ENCODE measurements around the gene BSN. TPM values are rescaled to one million over a fixed set of nuclear protein-coding genes. Genes with fewer than 3 reads are reported as not detected.

BSN gene
- total RNA-seq, 1 experiment from 2014 or later: 0.37 TPM

GRCh38 chr3:49671291-49672288, 117.3 kb downstream of the BSN start:
- H2AFZ ChIP-seq (ENCODE audit: low read length): no peak overlapping the region
- H3K27me3 ChIP-seq (ENCODE audit: low read length): no peaks in the 10 kb centered on the region
- DNase-seq: peak; percentile 92
- no peak overlapping the region for H3K27ac ChIP-seq (ENCODE audit: low read length)
- H3K4me2 ChIP-seq (ENCODE audit: low read depth, low read length, poor library complexity, severe bottlenecking): peak overlapping the region; percentile 29
- no peak overlapping the region for H3K4me3 ChIP-seq (ENCODE audit: low read length)
- H3K9me3 ChIP-seq (ENCODE audit: low read length): no peaks in the 10 kb centered on the region
- H3K9me2 ChIP-seq (replicated peaks; ENCODE audit: insufficient read depth, low read length): no peaks in the 10 kb centered on the region
- H3K9ac ChIP-seq (ENCODE audit: low read length): peak overlapping the region; percentile 16; the same call in 1 of the 2 replicates
- H4K20me1 ChIP-seq (ENCODE audit: insufficient read depth, low read depth, low read length): peaks cover 17% of the 10 kb centered on the region
- H3K79me2 ChIP-seq (ENCODE audit: low read length): peaks cover 27% of the 10 kb centered on the region
- H3K4me1 ChIP-seq (ENCODE audit: low read length): peaks cover 21% of the 10 kb centered on the region
- H3K36me3 ChIP-seq (ENCODE audit: insufficient read depth, low read length): peaks cover 9% of the 10 kb centered on the region; the same call in 1 of the 2 replicates

- DNase-seq: peak; percentile 64
- no peak overlapping the region for H2AFZ ChIP-seq (ENCODE audit: low read length)
These were observed 118.9 kb downstream of the BSN start for GRCh38 chr3:49673121-49673714.

GRCh38 chr3:49673715-49674496, 119.6 kb downstream of the BSN start, which contains the start of gene APEH:
Gene APEH, plus strand, starts transcription at chr3:49674351. Its CDS starts 51 bp downstream, at chr3:49674402.
- H3K4me2 ChIP-seq (ENCODE audit: low read depth, low read length, poor library complexity, severe bottlenecking): peak within 1 kb of the TSS; percentile 94
- no peaks in the 10 kb centered on the region for H3K9me3 ChIP-seq (ENCODE audit: low read length)
- peaks cover 20% of the 10 kb centered on the region for H3K36me3 ChIP-seq (ENCODE audit: insufficient read depth, low read length)
- peak within 1 kb of the TSS; percentile 95 for H3K9ac ChIP-seq (ENCODE audit: low read length)
- DNase-seq: peak; percentile 100
- peaks cover 20% of the 10 kb centered on the region for H4K20me1 ChIP-seq (ENCODE audit: insufficient read depth, low read depth, low read length)
- H3K4me1 ChIP-seq (ENCODE audit: low read length): peaks cover 21% of the 10 kb centered on the region
- no peaks in the 10 kb centered on the region for H3K27me3 ChIP-seq (ENCODE audit: low read length)
- H3K79me2 ChIP-seq (ENCODE audit: low read length): peaks cover 30% of the 10 kb centered on the region
- peak within 1 kb of the TSS; percentile 84 for H3K27ac ChIP-seq (ENCODE audit: low read length)
- H3K4me3 ChIP-seq (ENCODE audit: low read length): peak within 1 kb of the TSS; percentile 90
- no peak within 1 kb of the TSS for H2AFZ ChIP-seq (ENCODE audit: low read length)
- H3K9me2 ChIP-seq (replicated peaks; ENCODE audit: insufficient read depth, low read length): no peaks in the 10 kb centered on the region

More at GRCh38 chr3:49673121-49673714, 118.9 kb downstream of the BSN start:
- Histone ChIP-seq H3K27ac (ENCODE audit: low read length) (peak overlapping the region; percentile 84), H3K27me3 (ENCODE audit: low read length) (no peaks in the 10 kb centered on the region), H3K79me2 (ENCODE audit: low read length) (peaks cover 30% of the 10 kb centered on the region), H4K20me1 (ENCODE audit: insufficient read depth, low read depth, low read length) (peaks cover 20% of the 10 kb centered on the region), H3K36me3 (ENCODE audit: insufficient read depth, low read length) (peaks cover 20% of the 10 kb centered on the region), H3K4me1 (ENCODE audit: low read length) (peaks cover 21% of the 10 kb centered on the region), H3K4me2 (ENCODE audit: low read depth, low read length, poor library complexity, severe bottlenecking) (peak overlapping the region; percentile 94), H3K9me3 (ENCODE audit: low read length) (no peaks in the 10 kb centered on the region), H3K4me3 (ENCODE audit: low read length) (peak overlapping the region; percentile 90), H3K9ac (ENCODE audit: low read length) (peak overlapping the region; percentile 95), H3K9me2 (replicated peaks; ENCODE audit: insufficient read depth, low read length) (no peaks in the 10 kb centered on the region)

DNA sequence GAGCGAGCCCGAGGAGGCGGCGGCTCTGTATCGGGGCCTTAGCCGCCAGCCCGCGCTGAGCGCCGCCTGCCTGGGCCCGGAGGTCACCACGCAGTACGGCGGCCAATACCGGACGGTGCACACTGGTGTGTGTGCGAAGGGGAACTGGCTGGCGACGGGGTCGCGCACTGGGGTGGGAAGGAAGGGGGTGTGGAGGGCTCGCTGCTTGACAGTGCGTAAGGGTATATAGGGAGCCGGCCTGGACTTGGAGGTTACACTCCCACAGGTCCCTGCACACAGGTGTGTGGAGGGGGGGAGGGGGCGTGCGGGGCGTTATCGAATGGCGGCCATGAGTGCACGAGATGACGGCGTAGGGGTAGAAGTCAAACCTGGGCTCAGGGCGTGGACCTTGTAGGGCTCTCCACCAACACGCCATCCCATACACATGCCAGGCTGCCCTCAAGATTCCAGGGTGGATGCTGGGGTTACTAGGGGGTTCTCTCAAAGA, 120.3 kb downstream of the BSN start:
- no peak overlapping the region for H2AFZ ChIP-seq (ENCODE audit: low read length)
- H3K9me3 ChIP-seq (ENCODE audit: low read length): no peaks in the 10 kb centered on the region
- peaks cover 21% of the 10 kb centered on the region for H3K4me1 ChIP-seq (ENCODE audit: low read length)

GRCh38 chr3:49675912-49676311, 121.6 kb downstream of the BSN start:
- Histone ChIP-seq H3K9ac (ENCODE audit: low read length) (peak overlapping the region; percentile 95), H3K27me3 (ENCODE audit: low read length) (no peaks in the 10 kb centered on the region), H3K4me3 (ENCODE audit: low read length) (no peak overlapping the region), H3K9me3 (ENCODE audit: low read length) (no peaks in the 10 kb centered on the region), H2AFZ (ENCODE audit: low read length) (no peak overlapping the region), H3K4me1 (ENCODE audit: low read length) (peaks cover 21% of the 10 kb centered on the region), H3K36me3 (ENCODE audit: insufficient read depth, low read length) (peaks cover 20% of the 10 kb centered on the region), H3K27ac (ENCODE audit: low read length) (no peak overlapping the region), H3K9me2 (replicated peaks; ENCODE audit: insufficient read depth, low read length) (no peaks in the 10 kb centered on the region), H3K4me2 (ENCODE audit: low read depth, low read length, poor library complexity, severe bottlenecking) (peak overlapping the region; percentile 94), H4K20me1 (ENCODE audit: insufficient read depth, low read depth, low read length) (peaks cover 20% of the 10 kb centered on the region), H3K79me2 (ENCODE audit: low read length) (peaks cover 30% of the 10 kb centered on the region)
- no peak for DNase-seq

More for the DNA sequence above, 120.3 kb downstream of the BSN start:
- Histone ChIP-seq H3K36me3 (ENCODE audit: insufficient read depth, low read length) (peaks cover 20% of the 10 kb centered on the region), H3K4me3 (ENCODE audit: low read length) (peak overlapping the region; percentile 90), H3K27me3 (ENCODE audit: low read length) (no peaks in the 10 kb centered on the region), H3K79me2 (ENCODE audit: low read length) (peaks cover 30% of the 10 kb centered on the region), H3K9me2 (replicated peaks; ENCODE audit: insufficient read depth, low read length) (no peaks in the 10 kb centered on the region), H4K20me1 (ENCODE audit: insufficient read depth, low read depth, low read length) (peaks cover 20% of the 10 kb centered on the region), H3K4me2 (ENCODE audit: low read depth, low read length, poor library complexity, severe bottlenecking) (peak overlapping the region; percentile 94), H3K9ac (ENCODE audit: low read length) (peak overlapping the region; percentile 95), H3K27ac (ENCODE audit: low read length) (no peak overlapping the region)
- DNase-seq: peak; percentile 67

- H3K4me1 ChIP-seq (ENCODE audit: low read length): peaks cover 2% of the 10 kb centered on the region; the same call in 1 of the 2 replicates
- H2AFZ ChIP-seq (ENCODE audit: low read length): no peak overlapping the region
- H3K27me3 ChIP-seq (ENCODE audit: low read length): no peaks in the 10 kb centered on the region
- H3K36me3 ChIP-seq (ENCODE audit: insufficient read depth, low read length): peaks cover 19% of the 10 kb centered on the region
- no peak overlapping the region for H3K4me2 ChIP-seq (ENCODE audit: low read depth, low read length, poor library complexity, severe bottlenecking)
- H3K9ac ChIP-seq (ENCODE audit: low read length): no peak overlapping the region
- H3K9me3 ChIP-seq (ENCODE audit: low read length): no peaks in the 10 kb centered on the region
- H3K27ac ChIP-seq (ENCODE audit: low read length): no peak overlapping the region
- DNase-seq: no peak
- H3K9me2 ChIP-seq (replicated peaks; ENCODE audit: insufficient read depth, low read length): no peaks in the 10 kb centered on the region
- no peak overlapping the region for H3K4me3 ChIP-seq (ENCODE audit: low read length)
- peaks cover 11% of the 10 kb centered on the region for H3K79me2 ChIP-seq (ENCODE audit: low read length)
- peaks cover 10% of the 10 kb centered on the region for H4K20me1 ChIP-seq (ENCODE audit: insufficient read depth, low read depth, low read length)
These were observed 126.4 kb downstream of the BSN start for GRCh38 chr3:49680493-49681231.

DNA sequence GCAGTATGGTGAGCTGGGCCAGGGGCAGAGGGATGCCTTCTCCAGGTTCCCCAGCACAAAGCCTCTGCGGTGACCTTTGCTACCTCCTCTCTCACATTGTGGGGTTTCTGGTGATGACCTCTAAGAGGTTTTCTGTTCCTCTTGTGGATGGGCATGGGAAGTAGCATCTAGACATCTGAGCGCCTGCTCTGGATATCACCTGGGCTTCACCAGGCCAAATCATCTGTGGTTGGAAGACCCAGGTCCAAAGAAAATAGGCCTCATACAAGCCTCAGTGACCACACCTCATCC, 126.9 kb downstream of the BSN start:
- Histone ChIP-seq H3K27ac (ENCODE audit: low read length) (no peak overlapping the region), H3K79me2 (ENCODE audit: low read length) (peaks cover 6% of the 10 kb centered on the region; the same call in 1 of the 2 replicates), H3K36me3 (ENCODE audit: insufficient read depth, low read length) (peaks cover 14% of the 10 kb centered on the region), H3K9me3 (ENCODE audit: low read length) (no peaks in the 10 kb centered on the region), H3K9me2 (replicated peaks; ENCODE audit: insufficient read depth, low read length) (no peaks in the 10 kb centered on the region), H3K4me3 (ENCODE audit: low read length) (no peak overlapping the region), H3K4me2 (ENCODE audit: low read depth, low read length, poor library complexity, severe bottlenecking) (no peak overlapping the region), H3K4me1 (ENCODE audit: low read length) (no peaks in the 10 kb centered on the region), H2AFZ (ENCODE audit: low read length) (no peak overlapping the region), H4K20me1 (ENCODE audit: insufficient read depth, low read depth, low read length) (peaks cover 7% of the 10 kb centered on the region), H3K27me3 (ENCODE audit: low read length) (no peaks in the 10 kb centered on the region), H3K9ac (ENCODE audit: low read length) (no peak overlapping the region)
- no peak for DNase-seq

All from Karpas-422 (cell line).